NCI-H2107 treated with DMSO at 0.1 percent for 48 hours (cell line): Measurements from ENCODE around the gene CTIF.

ENCODE experiments used
- DNase-seq: peaks from one replicate; lab custom pipeline; 2025; ENCODE audit not compliant: unreplicated experiment; lab: John Stamatoyannopoulos, UW

Gene CTIF

GRCh38 chr18:48766026-48766425 lies 227.2 kb downstream of the CTIF start:
- DNase-seq = no peak

- no peak for DNase-seq
Measured at GRCh38 chr18:48766487-48766886, 227.7 kb downstream of the CTIF start.

- DNase-seq = no peak
Measured at GRCh38 chr18:48767090-48767690, 228.4 kb downstream of the CTIF start.

- no peak for DNase-seq
Measured at GRCh38 chr18:48769006-48769636, 230.3 kb downstream of the CTIF start.

- no peak for DNase-seq
Measured at GRCh38 chr18:48770243-48770642, 231.4 kb downstream of the CTIF start.

GRCh38 chr18:48771641-48772375 lies 233.0 kb downstream of the CTIF start:
- no peak for DNase-seq

- no peak for DNase-seq
Measured at GRCh38 chr18:48772457-48772856, 233.6 kb downstream of the CTIF start.

GRCh38 chr18:48773821-48774220 lies 235.0 kb downstream of the CTIF start:
- DNase-seq = no peak

GRCh38 chr18:48774941-48775340 lies 236.1 kb downstream of the CTIF start:
- no peak for DNase-seq

GRCh38 chr18:48775372-48776155 lies 236.7 kb downstream of the CTIF start:
- DNase-seq = no peak

- no peak for DNase-seq
Measured at GRCh38 chr18:48776156-48776555, 237.3 kb downstream of the CTIF start.

GRCh38 chr18:48776641-48777025 lies 237.8 kb downstream of the CTIF start:
- DNase-seq = no peak

GRCh38 chr18:48777026-48777743 lies 238.4 kb downstream of the CTIF start:
- no peak for DNase-seq

GRCh38 chr18:48777744-48778116 lies 238.9 kb downstream of the CTIF start:
- DNase-seq = no peak

GRCh38 chr18:48778344-48779011 lies 239.6 kb downstream of the CTIF start:
- DNase-seq = no peak

GRCh38 chr18:48779462-48779861 lies 240.6 kb downstream of the CTIF start:
- DNase-seq = no peak

GRCh38 chr18:48780201-48780912 lies 241.5 kb downstream of the CTIF start:
- DNase-seq = no peak

GRCh38 chr18:48780913-48781162 lies 242.0 kb downstream of the CTIF start:
- DNase-seq = no peak

GRCh38 chr18:48781163-48781987 lies 242.5 kb downstream of the CTIF start:
- no peak for DNase-seq
